Stimulated activated CD4-positive, alpha-beta T cell treated with anti-CD3 and anti-CD28 coated beads, Interleukin-12 subunit alpha, Interleukin-12 subunit beta, amount 100 ng/mL, for 48 hours (primary cell): Measurements from ENCODE around the gene PPT2.
A peak's percentile ranks its signal among the peaks of the same experiment; 100 is the strongest.
"Not testable (repeated sequence)": the region's sequence is repeated elsewhere in the genome, so short reads cannot be mapped to it uniquely, and the experiment has no call there.

Experiments
- DNase-seq, 3 donors: peaks; one replicate each; pipeline ENCODE4 v3.0.0-alpha.2; 2020; ENCODE audit warnings: low read depth in 2 of 3, low spot score in 1 of 3

PPT2 gene

GRCh38 chr6:32188381-32189068, 34.6 kb downstream of the PPT2 start:
- no peak for DNase-seq

- no peak for DNase-seq
Measured at GRCh38 chr6:32189069-32189741, 35.3 kb downstream of the PPT2 start.

GRCh38 chr6:32189742-32190053, 35.8 kb downstream of the PPT2 start:
- DNase-seq: no peak

- DNase-seq: peak; percentile 61 to 82 (median 73)
Measured at GRCh38 chr6:32190054-32190851, 36.3 kb downstream of the PPT2 start, which contains the start of gene PBX2. PBX2 (minus strand) TSS chr6:32190202; CDS start chr6:32189915, 287 bp downstream.

- no peak for DNase-seq
Measured at GRCh38 chr6:32190911-32191677, 37.2 kb downstream of the PPT2 start.

- no peak for DNase-seq
Measured at GRCh38 chr6:32191696-32192607, 38.0 kb downstream of the PPT2 start.

GRCh38 chr6:32192608-32193039, 38.7 kb downstream of the PPT2 start, which contains the start of gene GPSM3:
GPSM3 (minus strand) TSS chr6:32192643; CDS start chr6:32192513, 130 bp downstream.
- peak in 1 of 3 donors; percentile 40 for DNase-seq

- DNase-seq: not testable (repeated sequence)
Measured at GRCh38 chr6:32193096-32193495, 39.2 kb downstream of the PPT2 start.

- DNase-seq: no peak
Measured at GRCh38 chr6:32194388-32194787, 40.4 kb downstream of the PPT2 start.

- no peak for DNase-seq
Measured at GRCh38 chr6:32194825-32195651, 41.1 kb downstream of the PPT2 start.

GRCh38 chr6:32195652-32195901, 41.6 kb downstream of the PPT2 start:
- peak; percentile 100 for DNase-seq

GRCh38 chr6:32195902-32196681, 42.2 kb downstream of the PPT2 start:
- peak; percentile 41 to 51 (median 51) for DNase-seq

- DNase-seq: no peak
Measured at GRCh38 chr6:32196682-32197616, 43.0 kb downstream of the PPT2 start.

GRCh38 chr6:32198345-32198696, 44.4 kb downstream of the PPT2 start:
- DNase-seq: no peak

- no peak for DNase-seq
Measured at GRCh38 chr6:32198866-32199265, 44.9 kb downstream of the PPT2 start.

- DNase-seq: no peak
Measured at GRCh38 chr6:32200711-32201475, 47.0 kb downstream of the PPT2 start.

- DNase-seq: no peak
Measured at GRCh38 chr6:32202186-32202585, 48.2 kb downstream of the PPT2 start.
